Suprapubic skin (tissue), 4 donors: ENCODE measurements around the gene TAPT1.
"Not testable (repeated sequence)": the region's sequence is repeated elsewhere in the genome, so short reads cannot be mapped to it uniquely, and the experiment has no call there.

Source experiments
- EP300 ChIP-seq: sonication (generic); formaldehyde crosslinking; IDR thresholded peaks from one replicate; pipeline ENCODE4 v1.6.1; 2017; ENCODE audit warnings: antibody characterized with exemption
- POLR2AphosphoS5 ChIP-seq, 3 donors: sonication (generic); formaldehyde crosslinking; IDR thresholded peaks; one replicate each; pipeline ENCODE4 v1.6.1; 2017; ENCODE audit warnings: antibody characterized with exemption in 3 of 3
- TF ChIP-seq, protein P1 (sequence below), 2 donors: fragments of 200-600 bp in 1 of 2; fragments of 450-650 bp in 1 of 2; sonication (generic) in 1 of 2; IDR thresholded peaks; one replicate each; pipeline ENCODE4 v1.5.1; 2016 to 2019; ENCODE audit warnings: antibody characterized with exemption in 2 of 2, mild to moderate bottlenecking in 1 of 2, moderate library complexity in 1 of 2

DNA sequence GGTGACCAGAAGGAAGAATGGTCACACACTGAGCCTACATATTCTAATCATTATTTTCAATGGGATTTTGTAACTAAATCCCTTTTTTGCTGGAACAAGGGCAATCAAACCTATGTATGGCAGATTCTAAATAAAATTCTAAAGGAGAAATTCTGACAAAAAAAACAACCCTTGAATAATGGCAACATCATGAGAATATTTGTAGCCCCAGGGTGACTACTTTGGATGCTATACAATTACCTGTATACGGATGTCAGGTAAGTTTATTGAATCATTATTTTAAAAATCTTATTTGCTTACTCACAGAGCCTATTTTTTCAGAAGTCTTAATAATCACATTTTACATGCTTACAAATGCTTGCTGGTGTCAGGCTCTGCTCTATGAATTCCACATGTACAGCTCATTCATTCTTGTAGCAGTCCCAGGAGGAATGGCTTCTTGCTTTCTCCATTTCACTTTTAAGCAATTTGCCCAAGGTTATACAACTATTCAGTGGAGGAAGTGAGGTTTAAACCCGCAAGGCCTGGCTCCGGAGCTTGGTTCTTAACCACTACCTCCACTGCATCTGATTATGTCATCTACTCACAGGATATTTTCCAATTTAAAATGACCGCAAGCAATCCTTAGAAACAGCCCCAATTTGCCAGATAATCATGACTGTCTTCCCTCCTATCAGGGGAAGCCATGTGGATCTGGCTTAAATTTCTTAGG is 43.6 kb upstream of the TAPT1 start:
- TF ChIP-seq, protein P1, sequence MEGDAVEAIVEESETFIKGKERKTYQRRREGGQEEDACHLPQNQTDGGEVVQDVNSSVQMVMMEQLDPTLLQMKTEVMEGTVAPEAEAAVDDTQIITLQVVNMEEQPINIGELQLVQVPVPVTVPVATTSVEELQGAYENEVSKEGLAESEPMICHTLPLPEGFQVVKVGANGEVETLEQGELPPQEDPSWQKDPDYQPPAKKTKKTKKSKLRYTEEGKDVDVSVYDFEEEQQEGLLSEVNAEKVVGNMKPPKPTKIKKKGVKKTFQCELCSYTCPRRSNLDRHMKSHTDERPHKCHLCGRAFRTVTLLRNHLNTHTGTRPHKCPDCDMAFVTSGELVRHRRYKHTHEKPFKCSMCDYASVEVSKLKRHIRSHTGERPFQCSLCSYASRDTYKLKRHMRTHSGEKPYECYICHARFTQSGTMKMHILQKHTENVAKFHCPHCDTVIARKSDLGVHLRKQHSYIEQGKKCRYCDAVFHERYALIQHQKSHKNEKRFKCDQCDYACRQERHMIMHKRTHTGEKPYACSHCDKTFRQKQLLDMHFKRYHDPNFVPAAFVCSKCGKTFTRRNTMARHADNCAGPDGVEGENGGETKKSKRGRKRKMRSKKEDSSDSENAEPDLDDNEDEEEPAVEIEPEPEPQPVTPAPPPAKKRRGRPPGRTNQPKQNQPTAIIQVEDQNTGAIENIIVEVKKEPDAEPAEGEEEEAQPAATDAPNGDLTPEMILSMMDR (IDR thresholded peaks at IDR 0.05), result not testable (repeated sequence)
- TF ChIP-seq EP300; POLR2AphosphoS5 (IDR thresholded peaks at IDR 0.05): not testable (repeated sequence)
